A549 (cell line): Measurements from ENCODE around the gene OR51L1.

Source experiments
- CHD4 ChIP-seq: fragments of 200-600 bp; sonication (generic); IDR thresholded peaks from 2 replicates; pipeline ENCODE4 v1.6.1; 2016; ENCODE audit warnings: antibody characterized with exemption, mild to moderate bottlenecking, borderline replicate concordance
- CTCF ChIP-seq: fragments of >200 bp; sonication (Bioruptor Twin); formaldehyde crosslinking; IDR thresholded peaks from 3 replicates; pipeline ENCODE4 v1.5.1; 2016
- EP300 ChIP-seq, 2 experiments: fragments of >200 bp; sonication (Bioruptor Twin); formaldehyde crosslinking; IDR thresholded peaks; 2 replicates in 1 of 2; 3 replicates in 1 of 2; pipeline ENCODE4 v1.6.1; 2016 to 2017
- MAX ChIP-seq: IDR thresholded peaks from 2 replicates; pipeline ENCODE4 v1.6.1; 2012
- POLR2A ChIP-seq: IDR thresholded peaks from 2 replicates; pipeline ENCODE4 v1.6.1; 2012; ENCODE audit warnings: mild to moderate bottlenecking, low read length
- REST ChIP-seq: fragments of 200-600 bp; sonication (generic); IDR thresholded peaks from 2 replicates; pipeline ENCODE4 v1.6.1; 2016; ENCODE audit warnings: antibody characterized with exemption, mild to moderate bottlenecking, moderate library complexity
- USF2 ChIP-seq: fragments of 450-650 bp; IDR thresholded peaks from 2 replicates; pipeline ENCODE4 v1.6.1; 2014; ENCODE audit warnings: antibody characterized with exemption

GRCh38 chr11:5011254-5011653 lies 16.6 kb downstream of the OR51L1 start:
- TF ChIP-seq MAX = no peak
- TF ChIP-seq REST = no peak
- no peak for TF ChIP-seq USF2
- TF ChIP-seq CTCF = no peak
- no peak for TF ChIP-seq CHD4
- no peak for TF ChIP-seq POLR2A
- TF ChIP-seq EP300 (IDR thresholded peaks at IDR 0.05) = no peak
